GM23248 (cell line): ENCODE data around the gene ADAD2. TPM values are rescaled to one million over a fixed set of nuclear protein-coding genes. Genes with fewer than 3 reads are reported as not detected.

Experiments
- DNase-seq: peaks from one replicate; pipeline ENCODE4 v3.0.0-alpha.2; 2015
- H2AFZ ChIP-seq: fragments of 200-600 bp; sonication (generic); 2 replicates; pipeline ENCODE4 v1.6.1; 2016; ENCODE audit warnings: antibody characterized with exemption
- H3F3A ChIP-seq: fragments of 200-600 bp; sonication (generic); 2 replicates; pipeline ENCODE4 v1.6.1; 2016; ENCODE audit warnings: mild to moderate bottlenecking, antibody characterized with exemption, mixed run types; ENCODE audit not compliant: insufficient read depth
- H3K27ac ChIP-seq: fragments of 200-600 bp; sonication (generic); 2 replicates; pipeline ENCODE4 v1.5.1; 2016; ENCODE audit warnings: mild to moderate bottlenecking
- H3K27me3 ChIP-seq: fragments of 200-600 bp; sonication (generic); replicated peaks from 2 replicates; pipeline ENCODE4 v1.6.1; 2016; ENCODE audit warnings: mild to moderate bottlenecking; ENCODE audit not compliant: insufficient read depth
- H3K36me3 ChIP-seq: fragments of 200-600 bp; sonication (generic); 2 replicates; pipeline ENCODE4 v1.6.1; 2016; ENCODE audit warnings: low read depth, mild to moderate bottlenecking
- H3K4me1 ChIP-seq: fragments of 200-600 bp; sonication (generic); 2 replicates; pipeline ENCODE4 v1.6.1; 2016; ENCODE audit warnings: mild to moderate bottlenecking; ENCODE audit not compliant: insufficient read depth
- H3K4me2 ChIP-seq: fragments of 200-600 bp; sonication (generic); one replicate; pipeline ENCODE4 v1.6.1; 2016; ENCODE audit warnings: mild to moderate bottlenecking; ENCODE audit not compliant: unreplicated experiment
- H3K4me3 ChIP-seq: fragments of 200-600 bp; sonication (generic); 2 replicates; pipeline ENCODE4 v1.5.1; 2016; ENCODE audit warnings: mild to moderate bottlenecking
- H3K79me2 ChIP-seq: fragments of 200-600 bp; sonication (generic); 2 replicates; pipeline ENCODE4 v1.6.1; 2016; ENCODE audit warnings: mild to moderate bottlenecking; ENCODE audit not compliant: insufficient read depth
- H3K9ac ChIP-seq: fragments of 200-600 bp; sonication (generic); 2 replicates; pipeline ENCODE4 v1.6.1; 2016; ENCODE audit warnings: mild to moderate bottlenecking
- H3K9me2 ChIP-seq: fragments of 200-600 bp; sonication (generic); 2 replicates; pipeline ENCODE4 v1.6.1; 2016; ENCODE audit warnings: mixed run types, mild to moderate bottlenecking, moderate library complexity; ENCODE audit not compliant: insufficient read depth
- H3K9me3 ChIP-seq: fragments of 200-600 bp; sonication (generic); one replicate; pipeline ENCODE4 v1.6.1; 2017; ENCODE audit warnings: low read depth
- H4K20me1 ChIP-seq: fragments of 200-600 bp; sonication (generic); 2 replicates; pipeline ENCODE4 v1.6.0; 2016; ENCODE audit not compliant: insufficient read depth
- EZH2 ChIP-seq: fragments of 200-600 bp; sonication (generic); IDR thresholded peaks from 2 replicates; pipeline ENCODE4 v1.6.1; 2018; ENCODE audit warnings: antibody characterized with exemption, mild to moderate bottlenecking; ENCODE audit not compliant: insufficient read depth, poor library complexity, severe bottlenecking
- EZH2phosphoT487 ChIP-seq: fragments of 200-600 bp; sonication (generic); IDR thresholded peaks from 2 replicates; pipeline ENCODE4 v1.6.1; 2018; ENCODE audit warnings: antibody characterized with exemption, moderate library complexity, mild to moderate bottlenecking, low read depth; ENCODE audit not compliant: insufficient read depth
- WGBS, 2 experiments: methylation state at CpG; one replicate each; pipeline ENCODE4 v1.1.6; 2015 to 2017; ENCODE audit warnings: low lambda C conversion rate in 2 of 2, low coverage in 1 of 2; ENCODE audit errors: missing lambda C conversion rate in 2 of 2; 5-methylcytosine and 5-hydroxymethylcytosine counted together
- in situ Hi-C: fragments of 300-500 bp; cut with MboI; formaldehyde crosslinking; loops from 2 replicates; pipeline ENCODE4 v1.15.0; 2020
- polyA plus RNA-seq: library from polyadenylated mRNA; unstranded; fragments of >200 nt; fragmentation: Nextera tagmentation; extraction: Ambion mirVana; gene quantifications from 2 replicates; pipeline ENCODE4 v1.2.1, GENCODE V29; 2016
- total RNA-seq: library from RNA; depleted of rRNA; stranded (reverse); fragments of >200 nt; shearing (Covaris generic); gene quantifications from 2 replicates; pipeline ENCODE4 v1.2.3, GENCODE V29; 2014

Gene ADAD2
- total and polyA plus RNA-seq, 2 experiments from 2014 or later: not detected

GRCh38 chr16:84174396-84174795 lies 16.6 kb upstream of the ADAD2 start:
- no peaks in the 10 kb centered on the region for H3K36me3 ChIP-seq
- H3K9me3 ChIP-seq: no peaks in the 10 kb centered on the region
- 81 to 83% methylated on average over 11 of the region's 11 CpGs for WGBS, 2 experiments
- no peak overlapping the region for H3K4me3 ChIP-seq
- DNase-seq: no peak
- H3K9me2 ChIP-seq: no peaks in the 10 kb centered on the region
- H2AFZ ChIP-seq: no peak overlapping the region
- no peaks in the 10 kb centered on the region for H3K79me2 ChIP-seq
- H3F3A ChIP-seq: peaks cover 10% of the 10 kb centered on the region; the same call in 1 of the 2 replicates
- TF ChIP-seq EZH2 (no peak), EZH2phosphoT487 (no peak)
- H3K27me3 ChIP-seq: no peaks in the 10 kb centered on the region
- no peaks in the 10 kb centered on the region for H4K20me1 ChIP-seq
- no peak overlapping the region for H3K4me2 ChIP-seq
- in situ Hi-C loops: no loop called here
- H3K9ac ChIP-seq: no peak overlapping the region
- H3K27ac ChIP-seq: no peak overlapping the region
- peaks cover 21% of the 10 kb centered on the region for H3K4me1 ChIP-seq

GRCh38 chr16:84175350-84176081 lies 15.4 kb upstream of the ADAD2 start:
- H3K4me2 ChIP-seq: no peak overlapping the region
- H3K36me3 ChIP-seq: no peaks in the 10 kb centered on the region
- H3K27ac ChIP-seq: no peak overlapping the region
- in situ Hi-C loops: no loop called here
- no peak overlapping the region for H3K9ac ChIP-seq
- H3K9me3 ChIP-seq: no peaks in the 10 kb centered on the region
- WGBS, 2 experiments: 53 to 54% methylated on average over 10 of the region's 10 CpGs
- no peak overlapping the region for H3K4me3 ChIP-seq
- peaks cover 10% of the 10 kb centered on the region; the same call in 1 of the 2 replicates for H3F3A ChIP-seq
- peaks cover 21% of the 10 kb centered on the region for H3K4me1 ChIP-seq
- H2AFZ ChIP-seq: no peak overlapping the region
- no peaks in the 10 kb centered on the region for H3K79me2 ChIP-seq
- H3K27me3 ChIP-seq: no peaks in the 10 kb centered on the region
- TF ChIP-seq EZH2phosphoT487: no peak
- TF ChIP-seq EZH2: no peak
- H4K20me1 ChIP-seq: no peaks in the 10 kb centered on the region
- H3K9me2 ChIP-seq: no peaks in the 10 kb centered on the region
- DNase-seq: peak; percentile 67

- Histone ChIP-seq H3K4me3 (no peak overlapping the region), H3K9ac (peak overlapping the region; percentile 43; the same call in 1 of the 2 replicates), H3K4me1 (peaks cover 21% of the 10 kb centered on the region), H3K27ac (peak overlapping the region; percentile 60; the same call in 1 of the 2 replicates), H3K9me2 (no peaks in the 10 kb centered on the region), H2AFZ (no peak overlapping the region), H3K4me2 (no peak overlapping the region), H4K20me1 (no peaks in the 10 kb centered on the region), H3K9me3 (no peaks in the 10 kb centered on the region), H3K27me3 (no peaks in the 10 kb centered on the region), H3K79me2 (no peaks in the 10 kb centered on the region), H3K36me3 (no peaks in the 10 kb centered on the region), H3F3A (peaks cover 10% of the 10 kb centered on the region; the same call in 1 of the 2 replicates)
- in situ Hi-C loops: no loop called here
- DNase-seq: no peak
- TF ChIP-seq EZH2: no peak
- no peak for TF ChIP-seq EZH2phosphoT487
- 42 to 45% methylated on average over 18 of the region's 18 CpGs for WGBS, 2 experiments
These were observed 14.5 kb upstream of the ADAD2 start for GRCh38 chr16:84176192-84177053.

GRCh38 chr16:84177741-84178073 lies 13.2 kb upstream of the ADAD2 start:
- DNase-seq: peak; percentile 78
- no peaks in the 10 kb centered on the region for H3K9me3 ChIP-seq
- WGBS, 2 experiments: 27 to 28% methylated on average over 9 of the region's 9 CpGs
- no peaks in the 10 kb centered on the region for H3K36me3 ChIP-seq
- in situ Hi-C loops: no loop called here
- H3K27me3 ChIP-seq: no peaks in the 10 kb centered on the region
- no peaks in the 10 kb centered on the region for H4K20me1 ChIP-seq
- peak overlapping the region; percentile 43; the same call in 1 of the 2 replicates for H3K9ac ChIP-seq
- H3K4me1 ChIP-seq: peaks cover 21% of the 10 kb centered on the region
- H2AFZ ChIP-seq: no peak overlapping the region
- TF ChIP-seq EZH2: no peak
- TF ChIP-seq EZH2phosphoT487: no peak
- peak overlapping the region; percentile 60 for H3K27ac ChIP-seq
- H3K4me2 ChIP-seq: no peak overlapping the region
- no peaks in the 10 kb centered on the region for H3K9me2 ChIP-seq
- H3K79me2 ChIP-seq: no peaks in the 10 kb centered on the region
- H3F3A ChIP-seq: peaks cover 10% of the 10 kb centered on the region; the same call in 1 of the 2 replicates
- H3K4me3 ChIP-seq: no peak overlapping the region
